Thoracic aorta (tissue), 2 donors: ENCODE results near the gene STX4. TPM values are rescaled to one million over a fixed set of nuclear protein-coding genes. Genes with fewer than 3 reads are reported as not detected.

Source experiments
- ATAC-seq: fragments of 150-250 bp; one replicate; pipeline ENCODE4 v1.8.0; 2017; ENCODE audit warnings: low read depth; ENCODE audit not compliant: insufficient number of reproducible peaks, low FRiP score
- DNase-seq: peaks from one replicate; pipeline ENCODE4 v3.0.0-alpha.2; 2020; ENCODE audit warnings: low spot score
- H3K27ac ChIP-seq, 2 donors: fragments of 200-600 bp; sonication (generic); 1 replicate in 1 of 2; 2 replicates in 1 of 2; pipeline ENCODE4 v1.5.1; 2016; ENCODE audit warnings: mild to moderate bottlenecking in 2 of 2, moderate library complexity in 2 of 2
- H3K27me3 ChIP-seq: fragments of 200-600 bp; sonication (generic); replicated peaks from 2 replicates; pipeline ENCODE4 v1.6.0; 2016; ENCODE audit warnings: mild to moderate bottlenecking; ENCODE audit not compliant: insufficient read depth
- H3K36me3 ChIP-seq: fragments of 200-600 bp; sonication (generic); one replicate; pipeline ENCODE4 v1.5.1; 2016
- H3K4me1 ChIP-seq, 2 donors: fragments of 200-600 bp; sonication (generic); 1 replicate in 1 of 2; 2 replicates in 1 of 2; pipeline versions ENCODE4 v1.5.1 to v1.6.0; 2016; ENCODE audit warnings: low read depth in 2 of 2, mild to moderate bottlenecking in 1 of 2; ENCODE audit not compliant: control insufficient read depth in 1 of 2
- H3K4me3 ChIP-seq: fragments of 200-600 bp; sonication (generic); 2 replicates; pipeline ENCODE4 v1.5.1; 2016; ENCODE audit warnings: mild to moderate bottlenecking
- H3K9me3 ChIP-seq: fragments of 200-600 bp; sonication (generic); 2 replicates; pipeline ENCODE4 v1.5.1; 2016
- CTCF ChIP-seq: fragments of 200-600 bp; sonication (generic); IDR thresholded peaks from one replicate; pipeline ENCODE4 v1.5.1; 2019; ENCODE audit warnings: antibody characterized with exemption
- total RNA-seq, 2 donors: library from RNA; depleted of rRNA; stranded (reverse); fragments of >200 nt; gene quantifications; one replicate each; pipeline versions ENCODE4 v1.1.0 to v1.2.3, GENCODE V29; 2016

The STX4 gene
- total RNA-seq, 2 donors from 2014 or later, result 39.3 to 50.5 TPM

- Histone ChIP-seq H3K4me3 (no peak overlapping the region), H3K27me3 (no peaks in the 10 kb centered on the region), H3K36me3 (peaks cover 62% of the 10 kb centered on the region), H3K4me1 (peaks cover 0 to 8% of the 10 kb centered on the region in 2 donors), H3K9me3 (no peaks in the 10 kb centered on the region), H3K27ac (no peak overlapping the region)
- DNase-seq, result no peak
- TF ChIP-seq CTCF, result no peak
- no peak for ATAC-seq
Observed at GRCh38 chr16:31080756-31081419, 47.5 kb downstream of the STX4 start.

- Histone ChIP-seq H3K4me1 (peaks cover 0 to 7% of the 10 kb centered on the region in 2 donors), H3K4me3 (no peak overlapping the region), H3K27ac (no peak overlapping the region), H3K27me3 (no peaks in the 10 kb centered on the region), H3K36me3 (peaks cover 57% of the 10 kb centered on the region), H3K9me3 (no peaks in the 10 kb centered on the region)
- ATAC-seq (no peak), DNase-seq (no peak)
- TF ChIP-seq CTCF, result no peak
Observed at GRCh38 chr16:31081428-31082351, 48.3 kb downstream of the STX4 start.

GRCh38 chr16:31082368-31083045 is 49.1 kb downstream of the STX4 start:
- Histone ChIP-seq H3K4me1 (peaks cover 0 to 7% of the 10 kb centered on the region in 2 donors), H3K27me3 (no peaks in the 10 kb centered on the region), H3K4me3 (no peak overlapping the region), H3K27ac (no peak overlapping the region), H3K36me3 (peaks cover 53% of the 10 kb centered on the region), H3K9me3 (no peaks in the 10 kb centered on the region)
- no peak for TF ChIP-seq CTCF
- DNase-seq (no peak), ATAC-seq (no peak)

- Histone ChIP-seq H3K27me3 (no peaks in the 10 kb centered on the region), H3K9me3 (no peaks in the 10 kb centered on the region), H3K36me3 (peaks cover 50% of the 10 kb centered on the region), H3K27ac (no peak overlapping the region), H3K4me1 (peaks cover 0 to 7% of the 10 kb centered on the region in 2 donors), H3K4me3 (no peak overlapping the region)
- ATAC-seq, result no peak
- DNase-seq, result no peak
- TF ChIP-seq CTCF, result no peak
Observed at GRCh38 chr16:31083081-31083480, 49.7 kb downstream of the STX4 start.

- Histone ChIP-seq H3K36me3 (peaks cover 45% of the 10 kb centered on the region), H3K4me1 (peaks cover 0 to 7% of the 10 kb centered on the region in 2 donors), H3K27ac (no peak overlapping the region), H3K27me3 (no peaks in the 10 kb centered on the region), H3K9me3 (no peaks in the 10 kb centered on the region), H3K4me3 (no peak overlapping the region)
- ATAC-seq (no peak), DNase-seq (no peak)
- TF ChIP-seq CTCF, result no peak
Observed at GRCh38 chr16:31083556-31083955, 50.2 kb downstream of the STX4 start.
